Tibial nerve (tissue), 4 donors: ENCODE data around the gene LRRC56.

Source experiments
- EP300 ChIP-seq, 2 donors: sonication (generic); formaldehyde crosslinking; IDR thresholded peaks; one replicate each; pipeline ENCODE4 v1.6.1; 2017; ENCODE audit warnings: antibody characterized with exemption in 2 of 2, mild to moderate bottlenecking in 1 of 2
- POLR2A ChIP-seq, 2 donors: fragments of 450-650 bp; IDR thresholded peaks; one replicate each; pipeline ENCODE4 v1.6.1; 2017; ENCODE audit warnings: antibody characterized with exemption in 2 of 2, mild to moderate bottlenecking in 2 of 2, moderate library complexity in 2 of 2
- TF ChIP-seq, protein P1 (sequence below), 5 experiments: fragments of 200-600 bp in 3 of 5; fragments of 450-650 bp in 2 of 5; sonication (generic) in 3 of 5; IDR thresholded peaks; one replicate each; pipeline ENCODE4 v1.5.1; 2016 to 2019; ENCODE audit warnings: antibody characterized with exemption in 5 of 5, mild to moderate bottlenecking in 3 of 5, moderate library complexity in 2 of 5

DNA sequence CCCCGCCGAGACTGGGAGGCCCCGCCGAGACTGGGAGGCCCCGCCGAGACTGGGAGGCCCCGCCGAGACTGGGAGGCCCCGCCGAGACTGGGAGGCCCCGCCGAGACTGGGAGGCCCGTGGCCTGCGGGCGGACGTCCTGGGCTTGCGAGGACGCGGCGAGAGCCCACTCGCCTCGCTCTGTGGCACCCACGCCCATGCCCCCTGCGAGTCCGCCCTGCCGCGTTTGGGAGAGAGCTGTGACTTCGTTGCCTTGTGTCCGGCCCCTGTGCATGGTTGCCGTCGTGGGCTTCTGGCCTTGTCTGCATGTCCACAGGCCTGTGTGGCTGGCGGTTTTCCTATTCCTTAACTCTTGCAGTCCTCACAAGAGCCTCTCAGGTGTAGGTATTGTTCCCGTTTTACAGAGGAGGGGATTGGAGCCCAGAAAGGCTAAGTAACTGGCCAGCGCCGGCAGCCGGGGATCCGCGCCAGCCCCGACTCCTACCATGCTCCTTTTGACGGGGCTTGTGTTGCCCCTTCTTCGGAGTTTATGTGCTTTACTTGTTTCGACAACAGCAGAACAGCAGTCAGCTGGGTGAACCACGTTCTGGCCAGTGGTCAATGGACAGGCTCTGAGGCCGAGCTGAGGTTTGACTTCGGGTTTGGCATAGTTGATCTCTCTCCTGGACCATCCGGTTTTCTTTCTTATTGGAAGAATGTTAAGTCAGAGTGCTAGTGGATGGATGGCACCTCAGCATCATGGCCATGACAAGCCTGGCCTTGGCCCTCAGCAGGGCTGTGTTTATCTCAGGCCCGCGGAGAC is 39.7 kb downstream of the LRRC56 start:
- TF ChIP-seq, protein P1, sequence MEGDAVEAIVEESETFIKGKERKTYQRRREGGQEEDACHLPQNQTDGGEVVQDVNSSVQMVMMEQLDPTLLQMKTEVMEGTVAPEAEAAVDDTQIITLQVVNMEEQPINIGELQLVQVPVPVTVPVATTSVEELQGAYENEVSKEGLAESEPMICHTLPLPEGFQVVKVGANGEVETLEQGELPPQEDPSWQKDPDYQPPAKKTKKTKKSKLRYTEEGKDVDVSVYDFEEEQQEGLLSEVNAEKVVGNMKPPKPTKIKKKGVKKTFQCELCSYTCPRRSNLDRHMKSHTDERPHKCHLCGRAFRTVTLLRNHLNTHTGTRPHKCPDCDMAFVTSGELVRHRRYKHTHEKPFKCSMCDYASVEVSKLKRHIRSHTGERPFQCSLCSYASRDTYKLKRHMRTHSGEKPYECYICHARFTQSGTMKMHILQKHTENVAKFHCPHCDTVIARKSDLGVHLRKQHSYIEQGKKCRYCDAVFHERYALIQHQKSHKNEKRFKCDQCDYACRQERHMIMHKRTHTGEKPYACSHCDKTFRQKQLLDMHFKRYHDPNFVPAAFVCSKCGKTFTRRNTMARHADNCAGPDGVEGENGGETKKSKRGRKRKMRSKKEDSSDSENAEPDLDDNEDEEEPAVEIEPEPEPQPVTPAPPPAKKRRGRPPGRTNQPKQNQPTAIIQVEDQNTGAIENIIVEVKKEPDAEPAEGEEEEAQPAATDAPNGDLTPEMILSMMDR (IDR thresholded peaks at IDR 0.05) = no peak
- no peak for TF ChIP-seq POLR2A (IDR thresholded peaks at IDR 0.05)
- no peak for TF ChIP-seq EP300 (IDR thresholded peaks at IDR 0.05)
